NCI-H1105 (cell line): ENCODE data around the gene E2F3.
"Not testable (repeated sequence)": the region's sequence is repeated elsewhere in the genome, so short reads cannot be mapped to it uniquely, and the experiment has no call there.

Source experiments
- DNase-seq: peaks from one replicate; lab custom pipeline; 2025; lab: John Stamatoyannopoulos, UW

Gene E2F3

DNA sequence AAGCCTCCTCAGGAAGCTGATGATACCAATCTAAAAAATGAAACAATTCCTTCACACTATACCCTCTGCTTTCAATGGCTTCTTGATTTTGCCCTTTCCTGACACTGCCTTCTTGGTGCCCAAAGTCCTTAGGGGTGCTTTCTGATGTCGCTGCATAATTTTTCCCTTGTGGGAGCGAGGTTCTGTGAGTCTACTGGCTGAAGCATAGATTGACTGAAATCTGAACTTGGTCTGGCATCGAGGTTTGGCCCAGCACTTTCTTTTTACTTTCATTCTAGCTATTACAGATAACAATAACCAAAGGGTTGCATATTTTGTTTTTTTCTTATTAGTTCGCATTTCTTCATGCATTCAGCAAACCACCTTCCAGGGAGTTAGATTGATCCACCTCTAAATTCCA is 65.8 kb downstream of the E2F3 start:
- DNase-seq: no peak

DNA sequence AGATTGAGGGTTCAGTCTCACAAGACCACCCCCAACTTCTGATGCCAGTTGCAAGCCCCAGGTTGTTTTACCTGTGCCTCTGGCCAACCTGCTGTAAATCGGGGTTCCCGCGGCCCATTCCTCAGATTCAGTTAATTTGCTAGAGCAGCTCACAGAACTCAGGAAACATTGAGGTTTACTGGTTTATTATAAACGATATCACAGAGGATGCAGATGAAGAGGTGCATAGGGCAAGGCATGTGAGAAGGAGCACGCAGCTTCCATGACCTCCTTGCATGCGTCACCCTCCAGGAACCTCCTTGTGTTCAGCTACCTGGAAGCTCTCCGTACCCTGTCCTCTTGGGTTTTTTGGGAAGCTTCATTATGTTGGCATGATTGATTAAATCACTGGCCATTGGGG is 66.5 kb downstream of the E2F3 start:
- no peak for DNase-seq

DNA sequence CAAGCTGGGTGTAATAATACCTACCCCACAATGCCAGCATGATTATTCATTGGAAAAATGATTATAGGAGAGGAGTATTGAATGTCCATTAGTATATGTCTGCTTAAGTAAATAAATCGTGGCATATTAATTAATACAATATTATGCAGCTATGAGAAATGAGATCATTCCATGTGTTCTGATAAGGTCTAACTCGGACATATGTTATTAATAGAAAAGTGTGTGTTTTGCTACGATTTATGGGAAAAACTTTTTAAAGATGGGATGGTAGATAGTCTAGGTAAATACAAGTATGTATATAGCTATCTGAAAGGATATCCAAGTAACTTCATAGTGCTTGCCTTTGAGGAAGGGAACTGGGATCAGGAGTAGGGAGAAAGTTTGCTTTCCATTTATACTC is 71.1 kb downstream of the E2F3 start:
- no peak for DNase-seq

DNA sequence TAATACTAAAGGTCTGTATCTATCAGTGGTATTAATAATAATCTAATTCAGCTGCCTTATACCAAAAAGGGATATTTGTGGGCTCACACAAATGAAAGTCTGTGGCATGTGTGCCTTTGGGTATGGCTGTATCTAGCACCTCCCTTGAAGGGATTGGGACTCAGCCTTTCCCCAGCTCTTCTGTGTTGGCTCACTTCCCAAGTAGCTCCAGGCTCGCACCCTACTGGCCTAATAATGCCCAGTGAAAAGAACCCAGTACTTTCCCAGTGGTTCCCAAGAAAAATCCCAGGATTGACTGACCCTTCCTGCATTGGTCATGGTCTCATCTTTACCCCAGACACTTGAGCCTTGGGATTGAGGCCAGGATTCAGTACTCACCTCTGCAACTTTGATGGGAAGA is 71.8 kb downstream of the E2F3 start:
- DNase-seq: no peak

DNA sequence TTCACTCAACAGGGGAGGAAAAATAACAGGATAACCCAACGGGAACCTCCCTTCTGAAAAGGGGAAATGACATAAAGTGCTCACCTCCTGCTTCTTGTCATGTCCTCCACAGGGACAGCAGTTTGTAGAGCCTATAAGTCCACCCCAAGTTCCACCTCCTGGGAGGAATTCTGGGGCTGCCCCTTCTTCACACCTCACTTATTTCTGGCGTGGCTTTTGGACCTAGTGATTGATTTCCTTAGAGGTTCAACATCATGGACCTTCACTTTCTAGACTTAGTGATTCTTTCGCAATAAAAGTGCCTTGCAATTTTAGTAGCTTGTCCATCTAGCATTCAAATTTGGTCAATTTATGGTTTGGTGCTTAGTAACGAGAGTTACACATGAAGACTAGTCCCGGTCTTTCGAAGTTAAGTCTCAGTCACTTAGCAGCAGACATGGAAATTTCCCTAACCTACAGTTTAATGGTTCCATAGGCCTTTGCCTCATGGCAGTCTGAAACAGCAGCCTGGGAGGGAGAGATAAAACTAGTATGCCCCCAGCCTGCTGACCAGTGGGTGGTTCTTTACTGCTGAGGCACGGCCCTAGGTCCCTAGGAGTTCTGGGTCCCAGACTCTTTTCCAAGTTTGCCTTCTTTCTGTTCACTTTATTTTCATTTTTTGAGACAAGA is 73.3 kb downstream of the E2F3 start:
- DNase-seq: no peak

DNA sequence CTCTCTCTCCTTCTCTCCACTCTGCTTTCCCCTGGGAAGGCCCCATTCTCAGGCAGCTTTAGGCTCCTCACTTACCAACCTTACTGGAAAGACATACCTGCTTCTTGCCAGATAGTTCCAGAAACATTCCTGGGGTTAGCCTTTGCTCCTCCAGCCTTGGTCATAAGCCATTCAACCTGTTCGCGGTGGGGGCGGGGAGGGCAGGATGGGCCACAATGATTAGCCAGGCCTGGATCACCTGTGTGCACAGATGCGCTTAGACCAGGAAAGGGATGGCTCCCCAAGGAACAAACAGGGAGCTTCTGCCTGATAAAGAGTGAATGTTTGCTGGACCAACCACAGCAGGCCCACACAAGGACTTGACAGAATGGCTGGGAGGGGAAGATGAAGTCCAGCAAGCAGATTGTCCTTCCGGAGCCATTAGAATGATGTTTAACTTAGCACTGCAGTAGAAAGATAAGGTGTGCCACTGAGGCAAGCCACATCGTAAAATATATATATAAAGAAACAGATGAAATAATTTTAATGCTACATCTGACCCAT is 74.9 kb downstream of the E2F3 start:
- no peak for DNase-seq

DNA sequence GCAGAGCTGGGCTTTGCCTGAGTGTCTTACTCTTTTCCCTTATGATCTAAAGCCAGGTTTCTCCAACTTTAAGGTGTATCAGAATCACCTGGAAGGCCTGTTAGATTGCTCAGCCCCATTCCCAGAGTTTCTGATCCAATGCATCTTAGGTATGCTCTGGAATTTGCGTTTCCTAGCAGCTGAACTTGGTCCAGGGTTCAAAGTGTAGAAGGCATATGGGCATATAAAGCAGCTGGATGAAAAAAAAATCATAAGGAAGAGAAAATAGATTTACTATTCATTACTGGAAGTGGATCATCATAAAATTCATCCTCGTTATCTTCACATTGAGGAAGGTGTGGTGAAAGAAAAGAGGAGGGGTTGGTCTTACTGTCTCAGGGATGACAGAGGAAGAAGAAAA is 75.8 kb downstream of the E2F3 start:
- DNase-seq: no peak

DNA sequence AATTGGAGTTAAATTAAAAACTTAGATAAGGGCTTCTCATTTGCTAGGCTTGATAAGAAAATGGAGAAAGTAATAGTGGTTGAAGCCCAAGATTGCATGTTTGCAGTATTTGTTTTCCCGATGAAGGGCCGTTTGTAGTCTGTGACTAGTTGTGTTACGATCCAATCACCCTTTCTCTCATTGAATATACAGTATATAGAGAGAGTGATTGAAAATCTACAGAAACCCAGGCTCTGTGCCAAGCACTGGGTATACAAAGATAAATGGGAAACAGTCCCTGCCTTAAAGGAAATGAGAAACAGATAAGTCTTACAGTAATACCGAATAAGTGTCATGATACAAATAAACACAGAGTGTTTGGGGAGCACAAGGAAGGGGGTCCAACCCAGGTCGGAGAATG is 77.4 kb downstream of the E2F3 start:
- no peak for DNase-seq

DNA sequence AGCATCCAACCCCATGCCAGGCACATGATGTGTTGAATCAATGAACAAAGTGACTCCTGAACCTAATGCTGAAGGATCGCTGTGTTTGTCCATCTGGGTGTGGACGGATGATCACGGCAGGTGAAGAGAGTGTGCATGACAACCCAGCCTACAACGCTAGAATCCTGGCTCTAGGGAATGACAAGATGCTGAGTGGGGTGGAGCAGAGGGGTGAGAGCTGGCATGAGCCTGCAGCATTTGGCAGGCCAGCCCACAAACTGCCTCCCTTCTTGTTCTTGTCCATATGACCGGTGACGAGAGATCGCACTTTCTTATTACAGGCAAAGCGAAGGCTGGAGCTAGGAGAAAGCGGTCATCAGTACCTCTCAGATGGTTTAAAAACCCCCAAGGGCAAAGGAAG is 77.8 kb downstream of the E2F3 start:
- no peak for DNase-seq

DNA sequence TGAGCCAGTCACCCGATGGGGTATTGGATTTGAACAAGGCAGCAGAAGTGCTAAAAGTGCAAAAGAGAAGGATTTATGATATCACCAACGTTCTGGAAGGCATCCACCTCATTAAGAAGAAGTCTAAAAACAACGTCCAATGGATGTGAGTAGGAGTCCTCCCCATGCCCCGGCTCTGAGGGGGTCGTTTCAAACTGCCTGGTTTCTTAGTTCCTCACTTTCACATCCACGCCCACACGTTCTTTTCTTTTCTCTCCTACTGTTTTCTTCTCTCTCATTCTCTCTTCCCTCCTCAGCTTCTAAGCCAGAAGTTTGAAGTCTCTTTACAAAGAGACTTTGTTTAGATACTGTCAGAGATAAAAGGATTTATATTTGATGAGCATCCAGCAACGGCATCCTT is 79.6 kb downstream of the E2F3 start:
- no peak for DNase-seq

DNA sequence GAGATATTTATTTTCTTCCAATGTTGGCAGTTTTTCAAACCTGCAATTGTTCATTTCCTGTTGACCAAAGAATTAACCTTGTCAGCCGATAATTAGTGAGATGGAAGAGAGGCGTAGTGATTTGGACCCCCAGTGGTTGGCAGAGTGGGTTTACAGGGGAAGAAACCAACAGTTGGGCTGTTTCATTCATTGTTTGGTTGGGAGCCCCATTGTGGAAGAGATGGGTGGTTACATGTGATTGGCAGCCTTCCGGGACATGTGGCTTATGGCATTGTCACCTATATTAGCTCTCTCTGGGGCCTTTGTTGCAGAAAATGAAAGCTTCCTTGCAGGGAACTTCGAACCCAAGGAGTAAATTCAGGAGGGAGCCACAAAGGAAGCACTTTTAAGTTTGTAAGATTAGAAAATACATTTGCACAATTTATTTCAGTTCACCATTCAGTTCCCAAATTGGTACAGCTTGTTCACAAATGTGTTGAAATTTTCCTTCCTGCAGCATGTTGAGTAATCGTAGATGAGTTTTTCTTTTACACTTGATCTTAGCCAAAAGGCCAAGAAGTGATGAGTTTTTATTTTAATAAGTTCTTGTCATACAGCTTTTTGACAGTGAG is 82.3 kb downstream of the E2F3 start:
- DNase-seq: no peak

DNA sequence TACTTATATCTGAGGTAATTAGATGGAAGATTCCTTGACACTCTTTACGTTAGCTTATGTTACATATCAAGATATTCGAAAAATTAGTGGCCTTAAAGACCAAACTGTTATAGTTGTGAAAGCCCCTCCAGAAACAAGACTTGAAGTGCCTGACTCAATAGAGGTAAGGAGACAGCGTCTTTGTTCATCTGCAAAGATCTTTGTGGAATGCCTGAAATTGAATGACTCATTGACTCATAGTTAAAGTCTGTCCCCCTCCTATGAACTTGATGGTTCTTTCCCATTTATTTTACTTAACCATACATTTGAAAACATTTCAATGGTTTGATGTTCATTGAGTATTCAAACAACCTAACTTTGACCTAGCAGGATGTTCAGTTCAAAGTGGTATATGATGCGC is 85.0 kb downstream of the E2F3 start:
- DNase-seq: no peak

DNA sequence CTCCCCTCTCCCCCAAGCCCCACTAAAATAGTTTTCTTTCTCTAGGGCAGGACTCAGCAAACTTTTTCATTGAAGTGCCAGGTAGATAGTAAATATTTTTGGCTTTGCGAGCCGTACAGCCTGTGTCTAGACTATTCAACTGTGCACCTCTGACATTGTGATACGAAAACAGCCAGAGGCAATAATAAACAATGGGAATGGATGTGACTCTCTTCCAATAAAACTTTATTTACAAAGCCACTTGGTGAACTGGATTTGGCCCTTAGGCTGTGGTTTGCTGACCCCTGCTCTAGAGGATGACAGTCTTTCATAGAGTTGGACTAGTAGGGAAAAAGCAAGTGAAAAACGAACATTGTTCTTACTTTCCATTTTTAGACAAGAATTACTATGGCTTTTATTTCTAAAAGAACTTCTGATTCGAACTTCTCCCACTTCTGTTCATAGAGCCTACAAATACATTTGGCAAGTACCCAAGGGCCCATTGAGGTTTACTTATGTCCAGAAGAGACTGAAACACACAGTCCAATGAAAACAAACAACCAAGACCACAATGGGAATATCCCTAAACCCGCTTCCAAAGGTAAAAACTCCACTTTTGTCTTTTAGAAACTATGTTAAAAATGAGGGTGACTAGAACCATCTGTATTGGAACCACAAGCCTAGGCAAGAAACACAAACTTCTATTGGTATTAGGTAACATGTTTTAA is 86.1 kb downstream of the E2F3 start:
- DNase-seq: no peak

DNA sequence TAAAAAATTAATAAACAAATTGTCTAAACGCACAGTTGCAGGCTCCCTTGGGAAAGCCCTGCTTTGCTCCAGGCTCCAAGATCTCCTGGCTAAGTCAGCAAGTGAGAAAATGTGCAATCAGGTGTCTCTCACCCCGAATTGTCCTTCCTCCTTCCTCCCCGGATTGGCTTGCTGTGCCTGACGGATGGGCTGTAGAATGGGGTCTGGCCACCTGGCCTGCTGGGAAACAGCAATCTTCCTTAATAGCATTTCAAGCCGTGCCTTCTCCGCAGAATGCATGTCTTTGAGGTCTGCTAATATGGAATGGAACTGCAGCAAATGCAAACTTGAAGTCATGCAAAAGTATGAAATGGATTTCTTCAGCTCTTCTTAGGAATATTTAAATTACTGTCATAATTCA is 88.9 kb downstream of the E2F3 start:
- DNase-seq: no peak

DNA sequence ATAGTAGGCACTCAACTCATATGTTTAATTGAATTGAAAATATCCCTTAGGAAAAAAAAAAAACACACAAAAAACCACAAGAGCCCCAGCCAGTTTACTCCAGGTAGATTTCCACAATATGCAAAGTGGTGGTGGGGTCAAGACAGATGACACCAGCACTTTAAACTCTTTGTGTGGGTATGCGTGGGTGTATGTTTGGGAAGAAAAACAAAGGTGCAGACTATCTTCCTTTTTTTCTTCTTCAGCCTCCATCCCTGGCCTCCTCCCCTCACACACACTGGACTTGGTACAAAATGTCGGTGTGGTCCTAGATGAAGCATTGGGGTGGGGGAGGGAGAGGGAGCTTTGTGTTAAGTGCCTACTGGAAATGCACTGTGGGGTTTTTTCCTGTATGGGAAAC is 90.4 kb downstream of the E2F3 start:
- no peak for DNase-seq

DNA sequence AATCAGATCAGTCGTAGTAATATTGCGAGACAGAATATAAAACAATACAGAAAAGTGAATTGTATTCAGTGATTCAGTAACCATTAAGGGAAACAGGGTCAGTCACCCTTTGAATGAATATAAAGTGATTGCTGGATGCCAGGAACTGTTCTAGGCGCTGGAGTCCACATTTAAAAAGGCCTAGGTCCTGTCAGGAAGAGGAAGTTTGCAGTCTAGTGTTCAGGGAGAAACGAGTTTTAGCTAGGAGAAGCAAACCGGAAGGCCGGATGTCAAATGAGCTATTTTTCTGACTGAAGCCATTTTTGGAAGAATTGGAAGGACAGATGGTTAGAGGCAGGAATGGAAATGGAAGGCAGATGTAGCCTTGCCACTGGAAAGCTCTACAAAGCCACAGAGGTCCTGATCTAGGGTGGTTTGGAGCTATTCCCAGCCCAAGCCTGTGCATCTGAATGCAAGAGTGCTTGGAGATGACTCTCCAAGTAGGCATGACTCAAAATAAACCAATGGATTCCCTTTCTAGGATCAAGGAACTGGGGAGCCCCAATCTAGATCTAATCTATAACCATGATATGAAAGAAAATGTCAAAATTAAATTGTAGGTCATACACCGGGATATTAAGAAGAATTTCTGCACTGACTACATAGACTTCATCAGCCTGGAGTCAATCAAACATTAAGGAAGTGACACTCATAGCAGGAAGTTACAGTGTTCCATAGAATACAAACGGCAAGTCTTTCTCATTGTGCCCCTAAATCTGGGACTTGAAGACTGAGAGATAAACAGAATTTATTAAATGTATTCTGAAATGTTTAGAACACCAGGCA is 95.7 kb downstream of the E2F3 start:
- no peak for DNase-seq

DNA sequence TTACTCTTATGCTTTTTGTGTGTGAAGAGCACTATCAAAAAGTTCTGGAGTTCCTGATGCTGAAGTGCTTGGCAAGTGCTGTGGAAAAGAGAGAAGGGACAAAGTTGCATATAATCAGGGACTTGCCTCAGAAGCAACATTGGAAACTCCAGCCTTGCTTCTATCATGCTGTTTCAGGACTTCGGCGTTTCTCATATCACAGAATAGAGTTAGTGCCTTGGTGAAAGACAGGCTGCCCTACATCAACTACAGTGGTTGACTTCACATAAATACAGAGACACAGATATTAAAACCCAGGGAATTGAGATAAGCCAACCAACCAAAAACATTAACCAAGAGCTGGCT is 96.3 kb downstream of the E2F3 start:
- DNase-seq: no peak

DNA sequence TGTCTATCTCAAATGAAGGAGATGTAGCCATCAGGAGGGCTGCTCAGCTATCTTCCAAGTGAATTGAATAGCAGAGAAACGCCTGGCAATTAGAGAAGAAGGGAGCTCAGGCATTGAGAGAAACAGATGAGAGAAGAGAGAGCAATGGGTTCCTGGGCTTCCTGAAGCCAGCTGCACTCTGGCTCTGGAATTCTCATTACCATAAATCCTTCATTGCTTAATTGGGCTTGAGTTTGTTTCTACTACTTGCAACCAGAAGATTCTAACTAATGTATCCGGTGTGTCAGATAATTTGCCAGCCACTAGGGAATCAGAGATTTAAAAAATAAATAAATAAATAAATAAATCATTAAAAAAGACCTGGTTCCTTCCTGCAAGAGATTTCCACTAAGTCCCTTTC is 107.5 kb downstream of the E2F3 start:
- DNase-seq: no peak

DNA sequence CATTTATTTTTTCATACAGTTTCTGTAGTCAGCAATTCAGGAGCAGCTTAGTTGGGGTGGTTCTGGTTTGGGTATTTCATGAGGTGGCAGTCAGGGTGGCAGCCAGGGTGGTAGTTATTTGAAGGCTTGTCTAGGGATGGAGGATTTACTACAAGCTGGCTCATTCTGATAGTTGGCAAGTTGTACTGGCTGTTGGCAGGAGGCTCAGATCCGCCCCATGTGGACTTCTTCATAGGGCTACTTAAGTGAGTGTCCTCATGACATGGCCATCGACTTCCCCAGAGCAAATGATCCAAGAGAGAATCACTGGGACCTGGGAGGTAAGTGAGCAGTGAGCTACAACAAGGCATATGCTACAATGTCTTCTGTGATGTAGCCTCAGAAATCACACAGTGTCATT is 110.2 kb downstream of the E2F3 start:
- DNase-seq: no peak

DNA sequence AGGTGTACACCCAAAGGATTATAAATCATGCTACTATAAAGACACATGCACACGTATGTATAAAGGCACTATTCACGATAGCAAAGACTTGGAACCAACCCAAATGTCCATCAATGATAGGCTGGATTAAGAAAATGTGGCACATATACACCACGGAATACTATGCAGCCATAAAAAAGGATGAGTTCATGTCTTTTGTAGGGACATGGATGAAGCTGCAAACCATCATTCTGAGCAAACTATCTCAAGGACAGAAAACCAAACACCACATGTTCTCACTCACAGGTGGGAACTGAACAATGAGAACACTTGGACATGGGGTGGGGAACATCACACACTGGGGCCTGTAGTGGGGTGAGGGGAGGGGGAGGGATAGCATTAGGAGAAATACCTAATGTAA is 123.5 kb downstream of the E2F3 start:
- not testable (repeated sequence) for DNase-seq

DNA sequence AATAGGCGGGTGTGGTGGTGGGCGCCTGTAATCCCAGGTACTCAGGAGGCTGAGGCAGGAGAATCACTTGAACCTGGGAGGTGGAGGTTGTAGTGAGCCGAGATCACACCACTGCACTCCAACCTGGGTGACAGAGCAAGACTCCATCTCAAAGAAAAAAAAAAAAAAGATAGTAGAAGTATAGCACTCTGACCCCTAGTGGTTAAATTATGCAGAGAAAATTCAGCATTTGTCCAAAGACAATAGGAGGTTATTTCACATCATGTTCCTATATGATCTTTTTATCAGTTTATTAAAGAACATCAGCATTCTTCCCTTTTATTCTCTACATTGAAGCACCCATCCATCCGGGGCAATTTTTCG is 127.4 kb downstream of the E2F3 start:
- peak; percentile 20 for DNase-seq

DNA sequence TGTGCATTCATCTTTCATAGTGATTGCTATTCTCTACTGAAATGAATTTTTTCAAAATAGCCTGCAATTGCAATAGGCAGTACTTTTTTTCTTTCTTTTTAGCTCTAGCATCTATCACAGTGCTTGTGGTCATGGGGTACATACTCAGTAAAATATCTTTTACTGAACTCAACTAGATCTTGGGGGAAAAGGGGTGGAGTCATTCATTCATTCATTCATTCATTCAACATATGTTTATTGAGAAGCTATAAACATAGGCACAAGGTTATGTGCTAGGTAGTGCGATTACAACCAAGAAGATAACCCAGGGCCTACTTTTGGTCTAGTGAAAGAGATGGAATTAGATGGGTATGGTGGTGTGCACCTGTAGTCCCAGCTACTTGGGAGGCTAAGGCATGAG is 131.2 kb downstream of the E2F3 start:
- DNase-seq: no peak
